CD14-positive monocyte (primary cell): Measurements from ENCODE around the gene MED15. TPM values are rescaled to one million over a fixed set of nuclear protein-coding genes. Genes with fewer than 3 reads are reported as not detected.
"Not testable (repeated sequence)": the region's sequence is repeated elsewhere in the genome, so short reads cannot be mapped to it uniquely, and the experiment has no call there.

Source experiments
- DNase-seq, 3 donors: peaks; one replicate each; pipeline ENCODE4 v3.0.0-alpha.2; 2011 to 2022
- H2AFZ ChIP-seq: 2 replicates; pipeline ENCODE4 v1.6.0; 2012; ENCODE audit warnings: mild to moderate bottlenecking, low read depth, low read length, inconsistent platforms; ENCODE audit not compliant: insufficient read depth, poor library complexity, severe bottlenecking
- H3K27ac ChIP-seq, 2 donors: 1 replicate in 1 of 2; 2 replicates in 1 of 2; pipeline ENCODE4 v1.5.1; 2012 to 2013; ENCODE audit warnings: low read length in 2 of 2, control low read depth in 1 of 2, inconsistent platforms in 1 of 2, low read depth in 1 of 2, mild to moderate bottlenecking in 1 of 2
- H3K27me3 ChIP-seq, 2 donors: one replicate each; pipeline versions ENCODE4 v1.6.0 to v1.6.1; 2011 to 2013; ENCODE audit warnings: low read length in 2 of 2; ENCODE audit not compliant: control insufficient read depth in 2 of 2, insufficient read depth in 2 of 2
- H3K36me3 ChIP-seq, 2 donors: replicated peaks in 1 of 2; 1 replicate in 1 of 2; 2 replicates in 1 of 2; pipeline versions ENCODE4 v1.5.1 to v1.6.1; 2012 to 2013; ENCODE audit warnings: low read length in 2 of 2, control low read depth in 1 of 2, inconsistent platforms in 1 of 2, mild to moderate bottlenecking in 1 of 2; ENCODE audit not compliant: insufficient read depth in 2 of 2, control insufficient read depth in 1 of 2
- H3K4me1 ChIP-seq, 2 donors: 1 replicate in 1 of 2; 2 replicates in 1 of 2; pipeline versions ENCODE4 v1.5.1 to v1.6.1; 2012 to 2013; ENCODE audit warnings: low read length in 2 of 2, control low read depth in 1 of 2, inconsistent platforms in 1 of 2, mild to moderate bottlenecking in 1 of 2, moderate library complexity in 1 of 2; ENCODE audit not compliant: insufficient read depth in 2 of 2, control insufficient read depth in 1 of 2
- H3K4me2 ChIP-seq: replicated peaks from 2 replicates; pipeline ENCODE3; 2012; ENCODE audit warnings: low read length, moderate library complexity, mild to moderate bottlenecking; ENCODE audit not compliant: poor library complexity, severe bottlenecking; ENCODE audit errors: extremely low read depth
- H3K4me3 ChIP-seq, 3 experiments: fragments of 200-600 bp in 1 of 3; sonication (generic) in 1 of 3; replicated peaks in 1 of 3; 1 replicate in 2 of 3; 2 replicates in 1 of 3; pipeline ENCODE4 v1.5.1; 2011 to 2013; ENCODE audit warnings: low read length in 3 of 3, mild to moderate bottlenecking in 3 of 3, control low read depth in 2 of 3, low read depth in 2 of 3, inconsistent platforms in 1 of 3, moderate library complexity in 1 of 3
- H3K79me2 ChIP-seq: 2 replicates; pipeline ENCODE4 v1.6.0; 2012; ENCODE audit warnings: mild to moderate bottlenecking, control low read depth, inconsistent platforms, low read length, moderate library complexity; ENCODE audit not compliant: insufficient read depth
- H3K9ac ChIP-seq: 2 replicates; pipeline ENCODE4 v1.6.0; 2017; ENCODE audit warnings: low read length, mild to moderate bottlenecking; ENCODE audit not compliant: insufficient read depth, poor library complexity, severe bottlenecking
- H3K9me3 ChIP-seq, 2 donors: replicated peaks in 1 of 2; 1 replicate in 1 of 2; 2 replicates in 1 of 2; pipeline versions ENCODE4 v1.5.1 to v1.6.1; 2012 to 2013; ENCODE audit warnings: low read length in 2 of 2, control low read depth in 1 of 2; ENCODE audit not compliant: control insufficient read depth in 1 of 2, insufficient read depth in 1 of 2
- H4K20me1 ChIP-seq: 2 replicates; pipeline ENCODE4 v1.6.0; 2012; ENCODE audit warnings: mild to moderate bottlenecking, low read length, control low read depth, moderate library complexity; ENCODE audit not compliant: insufficient read depth
- H3K27ac Mint-ChIP-seq, 7 donors: one replicate each; pipeline ENCODE4 v1.8.0; 2020; ENCODE audit warnings: mild to moderate bottlenecking in 7 of 7, mixed read lengths in 7 of 7, moderate library complexity in 6 of 7, inconsistent platforms in 2 of 7
- H3K27me3 Mint-ChIP-seq, 3 donors: one replicate each; pipeline ENCODE4 v1.8.0; 2021 to 2022; ENCODE audit warnings: low read depth in 3 of 3, mild to moderate bottlenecking in 3 of 3, mixed read lengths in 3 of 3, moderate library complexity in 3 of 3, inconsistent platforms in 1 of 3
- H3K36me3 Mint-ChIP-seq, 2 donors: one replicate each; pipeline ENCODE4 v1.8.0; 2020; ENCODE audit warnings: mixed read lengths in 2 of 2, inconsistent platforms in 1 of 2, mild to moderate bottlenecking in 1 of 2
- H3K4me1 Mint-ChIP-seq: one replicate; pipeline ENCODE4 v1.8.0; 2020; ENCODE audit warnings: mild to moderate bottlenecking, mixed read lengths
- H3K4me3 Mint-ChIP-seq, 2 donors: one replicate each; pipeline ENCODE4 v1.8.0; 2020; ENCODE audit warnings: mild to moderate bottlenecking in 2 of 2, mixed read lengths in 2 of 2, moderate library complexity in 1 of 2
- H3K9me3 Mint-ChIP-seq, 7 donors: one replicate each; pipeline ENCODE4 v1.8.0; 2020 to 2022; ENCODE audit warnings: mixed read lengths in 7 of 7, mild to moderate bottlenecking in 6 of 7, moderate library complexity in 6 of 7, inconsistent platforms in 2 of 7
- WGBS: methylation state at CpG from one replicate; pipeline ENCODE4 v1.1.5; 2013; ENCODE audit warnings: missing lambda C conversion rate; ENCODE audit not compliant: insufficient coverage; 5-methylcytosine and 5-hydroxymethylcytosine counted together
- intact Hi-C, 2 donors: fragments of 100-400 bp; cut with micrococcal nuclease; formaldehyde crosslinking; loops; one replicate each; pipeline versions ENCODE4 v1.15.0 to v1.15.1; 2023
- polyA plus RNA-seq, 3 donors: library from polyadenylated mRNA; depleted of rRNA in 1 of 3; unstranded in 2 of 3; stranded (reverse) in 1 of 3; fragments of 300-500 nt in 2 of 3; fragments of >200 nt in 1 of 3; fragmentation: Illumina TruSeq in 2 of 3; gene quantifications; 1 replicate in 2 of 3; 2 replicates in 1 of 3; pipeline ENCODE4 v1.2.3, GENCODE V29; 2012 to 2021
- TF ChIP-seq, protein P1 (sequence below): fragments of 200-600 bp; IDR thresholded peaks from one replicate; pipeline ENCODE4 v1.8.0; 2022; ENCODE audit warnings: antibody characterized with exemption, mild to moderate bottlenecking

The MED15 gene
- polyA plus RNA-seq, 3 donors = 10.0 to 126 (median 17.8) TPM

DNA sequence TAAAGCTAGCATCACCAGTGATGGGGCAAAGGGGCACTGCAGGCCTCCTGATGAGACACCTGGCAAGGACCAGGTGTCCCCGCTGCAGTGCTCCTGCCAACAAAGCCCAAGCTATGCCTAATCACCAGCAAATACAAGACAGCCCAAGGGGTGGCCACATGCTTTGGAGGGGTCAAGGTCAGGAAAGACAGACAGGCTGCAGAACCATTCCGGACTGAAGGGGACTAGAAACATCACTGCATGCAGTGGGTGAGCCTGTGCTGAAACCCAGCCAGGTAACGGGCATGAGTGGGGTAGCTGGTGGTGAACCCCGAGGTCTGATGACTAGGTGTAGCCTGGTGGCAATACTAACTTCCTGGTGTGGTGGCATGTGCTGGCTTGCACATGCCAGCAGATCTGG lies 111.1 kb downstream of the MED15 start:
- DNase-seq = no peak
- Mint-ChIP-seq H3K36me3 (no peaks in the 10 kb centered on the region), H3K4me1 (no peaks in the 10 kb centered on the region), H3K9me3 (no peaks in the 10 kb centered on the region), H3K27ac (no peak overlapping the region), H3K27me3 (peaks cover 0 to 5% (median 2%) of the 10 kb centered on the region in 3 donors), H3K4me3 (no peak overlapping the region)
- no peaks in the 10 kb centered on the region for H4K20me1 ChIP-seq
- 86% methylated on average over 3 of the region's 4 CpGs for WGBS
- H3K9ac ChIP-seq = no peak overlapping the region
- H3K4me3 ChIP-seq = no peak overlapping the region
- H3K9me3 ChIP-seq = no peaks in the 10 kb centered on the region
- TF ChIP-seq, protein P1, sequence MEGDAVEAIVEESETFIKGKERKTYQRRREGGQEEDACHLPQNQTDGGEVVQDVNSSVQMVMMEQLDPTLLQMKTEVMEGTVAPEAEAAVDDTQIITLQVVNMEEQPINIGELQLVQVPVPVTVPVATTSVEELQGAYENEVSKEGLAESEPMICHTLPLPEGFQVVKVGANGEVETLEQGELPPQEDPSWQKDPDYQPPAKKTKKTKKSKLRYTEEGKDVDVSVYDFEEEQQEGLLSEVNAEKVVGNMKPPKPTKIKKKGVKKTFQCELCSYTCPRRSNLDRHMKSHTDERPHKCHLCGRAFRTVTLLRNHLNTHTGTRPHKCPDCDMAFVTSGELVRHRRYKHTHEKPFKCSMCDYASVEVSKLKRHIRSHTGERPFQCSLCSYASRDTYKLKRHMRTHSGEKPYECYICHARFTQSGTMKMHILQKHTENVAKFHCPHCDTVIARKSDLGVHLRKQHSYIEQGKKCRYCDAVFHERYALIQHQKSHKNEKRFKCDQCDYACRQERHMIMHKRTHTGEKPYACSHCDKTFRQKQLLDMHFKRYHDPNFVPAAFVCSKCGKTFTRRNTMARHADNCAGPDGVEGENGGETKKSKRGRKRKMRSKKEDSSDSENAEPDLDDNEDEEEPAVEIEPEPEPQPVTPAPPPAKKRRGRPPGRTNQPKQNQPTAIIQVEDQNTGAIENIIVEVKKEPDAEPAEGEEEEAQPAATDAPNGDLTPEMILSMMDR = no peak
- no peaks in the 10 kb centered on the region for H3K79me2 ChIP-seq
- H3K27ac ChIP-seq = no peak overlapping the region
- no peaks in the 10 kb centered on the region for H3K27me3 ChIP-seq
- H3K4me1 ChIP-seq = no peaks in the 10 kb centered on the region
- no peak overlapping the region for H3K4me2 ChIP-seq
- H2AFZ ChIP-seq = no peak overlapping the region
- H3K36me3 ChIP-seq = no peaks in the 10 kb centered on the region
- intact Hi-C loops = no loop called here

DNA sequence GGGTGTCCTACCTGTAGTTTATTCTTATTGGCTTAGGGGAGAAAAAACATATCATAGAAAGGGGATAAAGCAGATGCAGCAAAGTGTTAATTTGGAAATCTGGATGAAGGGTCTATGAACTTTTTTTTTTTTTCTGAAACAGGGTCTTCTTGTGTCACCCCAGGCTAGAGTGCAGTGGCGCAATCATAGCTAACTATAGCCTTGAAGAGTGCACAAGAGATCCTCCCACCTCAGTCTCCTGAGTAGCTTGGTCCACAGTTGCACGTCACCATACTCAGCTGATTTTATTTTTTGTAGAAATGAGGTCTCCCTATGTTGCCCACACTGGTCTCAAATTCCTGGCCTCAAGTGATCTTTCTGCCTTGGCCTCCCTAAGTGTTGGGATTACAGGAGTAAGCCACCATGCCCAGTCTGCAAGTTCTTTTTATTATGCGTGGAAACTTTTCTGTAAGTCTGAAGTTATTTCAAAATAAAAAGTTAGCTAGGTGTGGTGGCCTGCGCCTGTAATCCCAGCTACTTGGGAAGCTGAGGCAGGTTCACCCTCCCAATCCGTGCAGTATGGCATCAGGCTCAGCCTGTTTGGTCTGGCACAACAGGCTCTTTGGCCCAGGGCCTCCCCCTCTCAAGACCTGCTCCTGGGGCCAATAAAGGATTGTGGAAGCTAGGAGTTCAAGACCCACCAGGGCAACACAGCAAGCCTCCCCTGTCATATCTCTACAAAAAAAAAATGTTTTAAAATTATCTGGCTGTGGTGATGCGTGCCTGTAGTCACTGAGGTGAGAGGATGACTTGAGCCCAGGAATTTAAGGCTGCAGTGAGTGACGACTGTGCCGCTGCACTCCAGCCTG lies 111.9 kb downstream of the MED15 start:
- Mint-ChIP-seq H3K27me3 (peaks cover 2 to 5% (median 2%) of the 10 kb centered on the region in 3 donors), H3K36me3 (no peaks in the 10 kb centered on the region), H3K27ac (no peak overlapping the region), H3K4me1 (no peaks in the 10 kb centered on the region), H3K9me3 (no peaks in the 10 kb centered on the region), H3K4me3 (no peak overlapping the region)
- Histone ChIP-seq H3K79me2 (no peaks in the 10 kb centered on the region), H3K36me3 (no peaks in the 10 kb centered on the region), H3K4me1 (no peaks in the 10 kb centered on the region), H2AFZ (no peak overlapping the region), H3K27ac (no peak overlapping the region), H3K9ac (no peak overlapping the region), H3K4me3 (no peak overlapping the region), H3K27me3 (no peaks in the 10 kb centered on the region), H3K9me3 (no peaks in the 10 kb centered on the region), H3K4me2 (no peak overlapping the region), H4K20me1 (no peaks in the 10 kb centered on the region)
- no peak for DNase-seq
- intact Hi-C loops = no loop called here
- WGBS = 85% methylated on average over 6 of the region's 8 CpGs
- TF ChIP-seq, protein P1 = no peak

DNA sequence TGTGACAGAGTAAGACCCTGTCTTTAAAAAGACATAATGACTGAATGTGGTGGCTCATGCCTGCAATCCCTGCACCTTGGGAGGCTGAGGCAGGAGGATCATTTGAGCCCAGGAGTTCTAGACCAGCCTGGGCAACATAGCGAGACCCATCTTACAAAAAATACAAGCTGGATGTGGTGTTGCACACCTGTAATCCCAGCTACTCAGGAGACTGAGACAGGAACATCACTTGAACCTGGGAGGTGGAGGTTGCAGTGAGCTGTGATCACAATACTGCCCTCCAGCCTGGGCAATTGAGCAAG lies 112.4 kb downstream of the MED15 start:
- H3K4me3 ChIP-seq, DNase-seq, H3K9ac ChIP-seq, H3K36me3 ChIP-seq, H3K27me3 Mint-ChIP-seq, intact Hi-C loops, H3K27ac ChIP-seq, H3K4me1 Mint-ChIP-seq, H3K9me3 Mint-ChIP-seq, H3K4me1 ChIP-seq, H2AFZ ChIP-seq, H3K27me3 ChIP-seq, H3K9me3 ChIP-seq, H3K4me3 Mint-ChIP-seq, H3K4me2 ChIP-seq, H3K27ac Mint-ChIP-seq, H3K79me2 ChIP-seq, H3K36me3 Mint-ChIP-seq, H4K20me1 ChIP-seq: not testable (repeated sequence)
- no CpG with 5 or more reads among the region's 1 CpG for WGBS
